Ovary (tissue), 3 donors: ENCODE results near the gene CBX8.

ENCODE experiments used
- CTCF ChIP-seq, 3 donors: fragments of 450-650 bp in 2 of 3; fragments of 200-600 bp in 1 of 3; IDR thresholded peaks; one replicate each; pipeline versions ENCODE4 v1.5.1 to v1.8.0; 2016 to 2022; ENCODE audit warnings: antibody characterized with exemption in 3 of 3, mild to moderate bottlenecking in 1 of 3
- POLR2A ChIP-seq: fragments of 450-650 bp; IDR thresholded peaks from one replicate; pipeline ENCODE4 v1.6.1; 2017; ENCODE audit warnings: antibody characterized with exemption, mild to moderate bottlenecking, moderate library complexity
- donor health status: DM: no; HTN: no; CAD: no.

GRCh38 chr17:79840269-79840988 is 43.6 kb upstream of the CBX8 start:
- no peak for TF ChIP-seq POLR2A
- peak in 2 of 3 donors; percentile 11 to 41 for TF ChIP-seq CTCF (IDR thresholded peaks at IDR 0.05)
